ENCODE measurements around the gene PLA2G2F. TPM values are rescaled to one million over a fixed set of nuclear protein-coding genes. Genes with fewer than 3 reads are reported as not detected.

PLA2G2F gene, protein sequence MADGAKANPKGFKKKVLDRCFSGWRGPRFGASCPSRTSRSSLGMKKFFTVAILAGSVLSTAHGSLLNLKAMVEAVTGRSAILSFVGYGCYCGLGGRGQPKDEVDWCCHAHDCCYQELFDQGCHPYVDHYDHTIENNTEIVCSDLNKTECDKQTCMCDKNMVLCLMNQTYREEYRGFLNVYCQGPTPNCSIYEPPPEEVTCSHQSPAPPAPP
- not detected in 2 replicates for total RNA-seq

DNA sequence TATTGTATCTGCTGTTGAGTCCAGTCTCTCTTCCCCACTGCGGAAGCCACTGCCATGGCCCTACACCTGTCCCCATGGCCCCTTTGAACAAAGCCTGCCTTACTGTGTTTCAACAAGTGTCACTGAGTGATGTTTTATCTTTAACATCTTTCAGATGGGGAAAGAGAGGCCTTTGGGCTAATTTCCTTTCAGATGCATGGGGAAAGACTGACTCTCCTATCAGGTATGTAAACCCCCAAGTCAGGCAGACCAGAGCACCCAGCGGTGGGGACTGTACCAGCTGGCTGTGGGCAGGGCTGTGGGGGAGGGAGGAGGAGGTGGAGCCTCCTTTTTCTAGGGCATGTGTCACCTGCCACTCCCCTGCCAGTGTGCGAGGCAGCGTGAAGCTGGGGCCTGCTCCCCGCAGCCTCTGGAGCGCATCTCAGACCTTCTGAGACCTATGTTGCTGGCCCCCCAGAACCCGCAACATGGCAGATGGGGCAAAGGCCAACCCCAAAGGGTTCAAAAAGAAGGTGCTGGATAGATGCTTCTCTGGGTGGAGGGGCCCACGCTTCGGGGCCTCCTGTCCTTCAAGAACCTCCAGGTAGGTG is at the start of gene PLA2G2F:
TSS of gene PLA2G2F (plus strand) at position 363 of the 590 bp plus-strand sequence. CDS start at position 468, 105 bp downstream.

DNA sequence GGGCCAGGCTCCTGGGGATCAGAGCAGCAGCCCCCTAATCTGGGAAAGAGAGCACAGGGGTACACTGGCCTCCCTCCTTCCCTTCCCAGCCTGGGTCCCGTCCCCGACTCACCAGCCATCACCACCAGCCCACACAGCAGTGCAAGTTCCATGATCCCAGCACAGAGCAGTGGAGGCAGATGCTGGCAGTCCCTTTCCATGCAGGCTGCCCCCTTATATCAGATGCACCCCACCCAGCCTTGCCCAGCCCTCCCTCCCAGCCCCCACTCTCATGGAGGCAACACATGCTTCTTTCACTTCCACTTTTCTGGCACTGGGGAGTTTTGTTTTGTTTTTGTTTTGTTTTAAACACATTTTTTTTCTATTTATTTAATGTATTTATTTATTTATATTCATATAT is 19.8 kb upstream of the PLA2G2F start, which contains the start of gene PLA2G2D:
TSS of gene PLA2G2D (minus strand) at position 190 of the 400 bp plus-strand sequence. CDS start at position 152, 38 bp downstream.

DNA sequence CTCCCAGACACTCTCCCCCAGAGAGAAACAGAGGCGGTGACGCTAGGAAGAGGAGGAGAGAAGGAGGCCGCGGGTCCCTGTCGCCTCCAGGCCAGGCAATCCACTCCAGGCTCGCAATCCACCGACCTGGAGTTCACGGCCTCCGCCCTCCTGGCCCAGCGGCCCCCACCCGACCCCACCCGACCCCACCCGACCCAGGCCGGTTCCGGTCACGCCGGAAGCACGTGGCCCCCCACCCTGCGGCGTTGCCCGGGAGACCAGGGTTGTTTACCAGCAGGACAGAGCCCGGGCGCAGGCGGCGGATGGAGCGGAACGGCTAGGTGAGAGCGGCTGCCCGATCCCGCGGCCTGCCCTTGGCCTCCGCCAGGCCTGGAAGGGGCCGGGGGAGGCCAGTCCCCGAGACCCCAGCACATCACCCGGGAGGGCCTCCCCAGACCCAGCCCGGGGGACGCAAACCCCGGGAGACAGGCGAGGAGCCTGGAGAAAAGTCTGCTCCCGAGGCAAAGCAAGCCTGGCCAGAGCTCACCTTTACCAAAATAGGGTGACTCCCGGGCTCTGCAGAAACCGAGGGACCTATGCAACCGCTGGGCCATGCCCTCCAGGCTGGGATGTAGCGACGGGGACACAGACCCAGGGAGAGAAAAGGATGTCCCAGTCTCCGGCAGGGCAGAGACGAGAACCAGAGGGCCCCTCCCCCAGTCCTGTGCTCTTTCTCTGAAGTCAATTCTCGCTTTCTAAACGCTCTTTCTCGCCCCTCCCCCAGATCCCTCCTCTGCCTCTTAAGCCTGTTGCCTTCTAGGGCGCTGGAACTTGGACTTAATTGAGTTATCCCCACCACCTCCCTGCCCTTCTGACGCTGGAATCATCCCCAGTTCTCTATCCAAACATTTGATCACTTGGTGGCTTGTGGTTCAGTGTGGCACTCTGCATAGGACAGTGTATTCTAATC is 47.0 kb downstream of the PLA2G2F start, which contains the start of the genes PLA2G2C and UBXN10:
TSS of gene PLA2G2C (minus strand) at position 685 of the 949 bp plus-strand sequence. CDS start 9,155 bp downstream, outside the sequence.
TSS of gene UBXN10 (plus strand) at position 263 of the 949 bp plus-strand sequence. CDS start 4,466 bp downstream, outside the sequence.

Other genes starting within 250 kb of the PLA2G2F start
- not detected in 2 replicates for gene PLA2G2E, start 215.7 kb upstream of the PLA2G2F start, total RNA-seq
- not detected in 2 replicates for gene PLA2G2A, start 159.7 kb upstream of the PLA2G2F start, total RNA-seq
- not detected in 2 replicates for gene PLA2G5, start 69.1 kb upstream of the PLA2G2F start, total RNA-seq
- not detected in 2 replicates for gene PLA2G2D, start 19.8 kb upstream of the PLA2G2F start, total RNA-seq
- not detected in 2 replicates for gene UBXN10, start 46.8 kb downstream of the PLA2G2F start, total RNA-seq
- gene PLA2G2C, start 47.2 kb downstream of the PLA2G2F start, total RNA-seq: under 0.01 TPM in 1 of 2 replicates, not detected in the other
- gene VWA5B1, start 151.6 kb downstream of the PLA2G2F start, total RNA-seq: not detected in 2 replicates